WTC11 (cell line): ENCODE data around the gene PRSS38. TPM values are rescaled to one million over a fixed set of nuclear protein-coding genes. Genes with fewer than 3 reads are reported as not detected.

Experiments used
- ATAC-seq: fragments of 200-7000 bp; cut with Tn5 transposase; 2 replicates; pipeline ENCODE4 v1.10.0; 2021; ENCODE audit warnings: mild to moderate bottlenecking, moderate library complexity
- CTCF ChIA-PET: fragments of 300-600 bp; sonication (Branson Sonifier 250); formaldehyde crosslinking; loops from one replicate; lab custom pipeline; 2021; ENCODE audit warnings: antibody characterized with exemption; lab: Charles Lee
- POLR2A ChIA-PET: fragments of 350-600 bp; sonication (Branson Sonifier 250); formaldehyde crosslinking; loops from one replicate; lab custom pipeline; 2021; ENCODE audit warnings: antibody characterized with exemption; lab: Charles Lee
- DNase-seq: peaks from one replicate; pipeline ENCODE4 v3.0.0; 2021; ENCODE audit warnings: low spot score
- H3K27ac Mint-ChIP-seq: 2 replicates; pipeline ENCODE4 v1.8.0; 2021; ENCODE audit warnings: mixed read lengths
- H3K27me3 Mint-ChIP-seq: 2 replicates; pipeline ENCODE4 v1.8.0; 2021; ENCODE audit warnings: low read depth, mild to moderate bottlenecking, moderate library complexity, mixed read lengths
- H3K36me3 Mint-ChIP-seq: 2 replicates; pipeline ENCODE4 v1.8.0; 2021; ENCODE audit warnings: mixed read lengths
- H3K4me1 Mint-ChIP-seq: 2 replicates; pipeline ENCODE4 v1.8.0; 2022; ENCODE audit warnings: mixed read lengths
- H3K4me3 Mint-ChIP-seq: 2 replicates; pipeline ENCODE4 v1.8.0; 2021; ENCODE audit warnings: mild to moderate bottlenecking, moderate library complexity, mixed read lengths
- H3K9me3 Mint-ChIP-seq: 2 replicates; pipeline ENCODE4 v1.8.0; 2021; ENCODE audit warnings: mixed read lengths
- ATF1 ChIP-seq: sonication (generic); formaldehyde crosslinking; IDR thresholded peaks from 2 replicates; pipeline ENCODE4 v1.8.1; 2023; ENCODE audit warnings: mild to moderate bottlenecking, moderate library complexity, missing genetic modification reagents
- CBFB ChIP-seq: sonication (generic); formaldehyde crosslinking; IDR thresholded peaks from 2 replicates; pipeline ENCODE4 v1.8.1; 2022; ENCODE audit warnings: mild to moderate bottlenecking, low read depth, missing genetic modification reagents
- FOXK1 ChIP-seq: sonication (generic); formaldehyde crosslinking; IDR thresholded peaks from 2 replicates; pipeline ENCODE4 v1.8.0; 2022; ENCODE audit warnings: mild to moderate bottlenecking, moderate library complexity, missing genetic modification reagents
- RELA ChIP-seq: sonication (generic); formaldehyde crosslinking; IDR thresholded peaks from 2 replicates; pipeline ENCODE4 v1.8.1; 2022; ENCODE audit warnings: missing genetic modification reagents, mild to moderate bottlenecking, borderline replicate concordance
- SMAD4 ChIP-seq: sonication (generic); formaldehyde crosslinking; IDR thresholded peaks from 2 replicates; pipeline ENCODE4 v1.8.0; 2022; ENCODE audit warnings: mild to moderate bottlenecking, missing genetic modification reagents
- STAT6 ChIP-seq: sonication (generic); formaldehyde crosslinking; conservative IDR thresholded peaks from 2 replicates; pipeline ENCODE4 v1.8.1; 2023; ENCODE audit warnings: mild to moderate bottlenecking, low read depth, missing genetic modification reagents, moderate library complexity
- TEAD4 ChIP-seq: sonication (generic); formaldehyde crosslinking; IDR thresholded peaks from 2 replicates; pipeline ENCODE4 v1.8.0; 2022; ENCODE audit warnings: mild to moderate bottlenecking, missing genetic modification reagents
- USF1 ChIP-seq: sonication (generic); formaldehyde crosslinking; IDR thresholded peaks from 2 replicates; pipeline ENCODE4 v1.8.0; 2022; ENCODE audit warnings: mild to moderate bottlenecking, missing genetic modification reagents
- ZNF232 ChIP-seq: sonication (generic); formaldehyde crosslinking; IDR thresholded peaks from 2 replicates; pipeline ENCODE4 v1.8.0; 2022; ENCODE audit warnings: mild to moderate bottlenecking, missing genetic modification reagents
- ZNF512 ChIP-seq: sonication (generic); formaldehyde crosslinking; IDR thresholded peaks from 2 replicates; pipeline ENCODE4 v1.8.1; 2022; ENCODE audit warnings: missing genetic modification reagents, borderline replicate concordance
- ZNF532 ChIP-seq: fragments of 250-450 bp; sonication (Bioruptor Pico); IDR thresholded peaks from 2 replicates; pipeline ENCODE4 v1.9.0; 2021; ENCODE audit warnings: mild to moderate bottlenecking, borderline replicate concordance
- total RNA-seq: library from RNA; stranded (reverse); gene quantifications from 3 replicates; pipeline ENCODE4 v1.2.3, GENCODE V29; 2021
- TF ChIP-seq, protein P1 (sequence below): sonication (generic); formaldehyde crosslinking; IDR thresholded peaks from 2 replicates; pipeline ENCODE4 v1.8.0; 2022; ENCODE audit warnings: missing genetic modification reagents
- TF ChIP-seq, protein P2 (sequence below): sonication (generic); formaldehyde crosslinking; IDR thresholded peaks from 2 replicates; pipeline ENCODE4 v1.8.1; 2022; ENCODE audit warnings: mild to moderate bottlenecking, moderate library complexity, missing genetic modification reagents
- TF ChIP-seq, protein P3 (sequence below): sonication (generic); formaldehyde crosslinking; IDR thresholded peaks from 2 replicates; pipeline ENCODE4 v1.8.1; 2023; ENCODE audit warnings: mild to moderate bottlenecking, missing genetic modification reagents, borderline replicate concordance

The PRSS38 gene
- total RNA-seq, 1 experiment from 2014 or later, result not detected

GRCh38 chr1:227789084-227790033, 26.1 kb upstream of the PRSS38 start (continued):
- TF ChIP-seq, protein P1, sequence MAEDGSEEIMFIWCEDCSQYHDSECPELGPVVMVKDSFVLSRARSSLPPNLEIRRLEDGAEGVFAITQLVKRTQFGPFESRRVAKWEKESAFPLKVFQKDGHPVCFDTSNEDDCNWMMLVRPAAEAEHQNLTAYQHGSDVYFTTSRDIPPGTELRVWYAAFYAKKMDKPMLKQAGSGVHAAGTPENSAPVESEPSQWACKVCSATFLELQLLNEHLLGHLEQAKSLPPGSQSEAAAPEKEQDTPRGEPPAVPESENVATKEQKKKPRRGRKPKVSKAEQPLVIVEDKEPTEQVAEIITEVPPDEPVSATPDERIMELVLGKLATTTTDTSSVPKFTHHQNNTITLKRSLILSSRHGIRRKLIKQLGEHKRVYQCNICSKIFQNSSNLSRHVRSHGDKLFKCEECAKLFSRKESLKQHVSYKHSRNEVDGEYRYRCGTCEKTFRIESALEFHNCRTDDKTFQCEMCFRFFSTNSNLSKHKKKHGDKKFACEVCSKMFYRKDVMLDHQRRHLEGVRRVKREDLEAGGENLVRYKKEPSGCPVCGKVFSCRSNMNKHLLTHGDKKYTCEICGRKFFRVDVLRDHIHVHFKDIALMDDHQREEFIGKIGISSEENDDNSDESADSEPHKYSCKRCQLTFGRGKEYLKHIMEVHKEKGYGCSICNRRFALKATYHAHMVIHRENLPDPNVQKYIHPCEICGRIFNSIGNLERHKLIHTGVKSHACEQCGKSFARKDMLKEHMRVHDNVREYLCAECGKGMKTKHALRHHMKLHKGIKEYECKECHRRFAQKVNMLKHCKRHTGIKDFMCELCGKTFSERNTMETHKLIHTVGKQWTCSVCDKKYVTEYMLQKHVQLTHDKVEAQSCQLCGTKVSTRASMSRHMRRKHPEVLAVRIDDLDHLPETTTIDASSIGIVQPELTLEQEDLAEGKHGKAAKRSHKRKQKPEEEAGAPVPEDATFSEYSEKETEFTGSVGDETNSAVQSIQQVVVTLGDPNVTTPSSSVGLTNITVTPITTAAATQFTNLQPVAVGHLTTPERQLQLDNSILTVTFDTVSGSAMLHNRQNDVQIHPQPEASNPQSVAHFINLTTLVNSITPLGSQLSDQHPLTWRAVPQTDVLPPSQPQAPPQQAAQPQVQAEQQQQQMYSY (CRISPR knock-in tag), result no peak
- TF ChIP-seq CBFB (CRISPR knock-in tag), result no peak
- TF ChIP-seq USF1 (CRISPR knock-in tag), result no peak
- TF ChIP-seq ZNF232 (CRISPR knock-in tag), result no peak

GRCh38 chr1:227790034-227790400, 25.5 kb upstream of the PRSS38 start:
- no peak overlapping the region for H3K27ac Mint-ChIP-seq
- ATAC-seq (no peak), DNase-seq (no peak)
- ChIA-PET CTCF (interaction anchor here (0.6 to 3.4 kb wide), 5 partner anchors 30 to 164 kb away, joined by 3 to 42 read pairs (median 4); partner anchors contain the start of gene WNT9A), POLR2A (no interaction called here)
- TF ChIP-seq ATF1 (CRISPR knock-in tag) (no peak), STAT6 (no peak), ZNF532 (CRISPR knock-in tag) (no peak), FOXK1 (CRISPR knock-in tag) (no peak), TEAD4 (CRISPR knock-in tag) (no peak), ZNF512 (CRISPR knock-in tag) (no peak), SMAD4 (no peak), RELA (CRISPR knock-in tag) (no peak)
- TF ChIP-seq, protein P2, sequence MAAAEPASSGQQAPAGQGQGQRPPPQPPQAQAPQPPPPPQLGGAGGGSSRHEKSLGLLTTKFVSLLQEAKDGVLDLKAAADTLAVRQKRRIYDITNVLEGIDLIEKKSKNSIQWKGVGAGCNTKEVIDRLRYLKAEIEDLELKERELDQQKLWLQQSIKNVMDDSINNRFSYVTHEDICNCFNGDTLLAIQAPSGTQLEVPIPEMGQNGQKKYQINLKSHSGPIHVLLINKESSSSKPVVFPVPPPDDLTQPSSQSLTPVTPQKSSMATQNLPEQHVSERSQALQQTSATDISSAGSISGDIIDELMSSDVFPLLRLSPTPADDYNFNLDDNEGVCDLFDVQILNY, result no peak
- TF ChIP-seq, protein P3, sequence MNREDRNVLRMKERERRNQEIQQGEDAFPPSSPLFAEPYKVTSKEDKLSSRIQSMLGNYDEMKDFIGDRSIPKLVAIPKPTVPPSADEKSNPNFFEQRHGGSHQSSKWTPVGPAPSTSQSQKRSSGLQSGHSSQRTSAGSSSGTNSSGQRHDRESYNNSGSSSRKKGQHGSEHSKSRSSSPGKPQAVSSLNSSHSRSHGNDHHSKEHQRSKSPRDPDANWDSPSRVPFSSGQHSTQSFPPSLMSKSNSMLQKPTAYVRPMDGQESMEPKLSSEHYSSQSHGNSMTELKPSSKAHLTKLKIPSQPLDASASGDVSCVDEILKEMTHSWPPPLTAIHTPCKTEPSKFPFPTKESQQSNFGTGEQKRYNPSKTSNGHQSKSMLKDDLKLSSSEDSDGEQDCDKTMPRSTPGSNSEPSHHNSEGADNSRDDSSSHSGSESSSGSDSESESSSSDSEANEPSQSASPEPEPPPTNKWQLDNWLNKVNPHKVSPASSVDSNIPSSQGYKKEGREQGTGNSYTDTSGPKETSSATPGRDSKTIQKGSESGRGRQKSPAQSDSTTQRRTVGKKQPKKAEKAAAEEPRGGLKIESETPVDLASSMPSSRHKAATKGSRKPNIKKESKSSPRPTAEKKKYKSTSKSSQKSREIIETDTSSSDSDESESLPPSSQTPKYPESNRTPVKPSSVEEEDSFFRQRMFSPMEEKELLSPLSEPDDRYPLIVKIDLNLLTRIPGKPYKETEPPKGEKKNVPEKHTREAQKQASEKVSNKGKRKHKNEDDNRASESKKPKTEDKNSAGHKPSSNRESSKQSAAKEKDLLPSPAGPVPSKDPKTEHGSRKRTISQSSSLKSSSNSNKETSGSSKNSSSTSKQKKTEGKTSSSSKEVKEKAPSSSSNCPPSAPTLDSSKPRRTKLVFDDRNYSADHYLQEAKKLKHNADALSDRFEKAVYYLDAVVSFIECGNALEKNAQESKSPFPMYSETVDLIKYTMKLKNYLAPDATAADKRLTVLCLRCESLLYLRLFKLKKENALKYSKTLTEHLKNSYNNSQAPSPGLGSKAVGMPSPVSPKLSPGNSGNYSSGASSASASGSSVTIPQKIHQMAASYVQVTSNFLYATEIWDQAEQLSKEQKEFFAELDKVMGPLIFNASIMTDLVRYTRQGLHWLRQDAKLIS (CRISPR knock-in tag), result no peak
- H3K4me1 Mint-ChIP-seq, result peaks cover 24% of the 10 kb centered on the region
- H3K36me3 Mint-ChIP-seq, result no peaks in the 10 kb centered on the region
- no peaks in the 10 kb centered on the region for H3K9me3 Mint-ChIP-seq
- peaks cover 47% of the 10 kb centered on the region for H3K27me3 Mint-ChIP-seq
- no peak overlapping the region for H3K4me3 Mint-ChIP-seq
